ENCODE data around the gene TXNDC11.

Gene TXNDC11

GRCh38 chr16:11717811-11718210 is 24.8 kb downstream of the TXNDC11 start:
- no peak for DNase-seq

- no peak for DNase-seq
Observed at GRCh38 chr16:11716336-11716735, 26.3 kb downstream of the TXNDC11 start.

DNA sequence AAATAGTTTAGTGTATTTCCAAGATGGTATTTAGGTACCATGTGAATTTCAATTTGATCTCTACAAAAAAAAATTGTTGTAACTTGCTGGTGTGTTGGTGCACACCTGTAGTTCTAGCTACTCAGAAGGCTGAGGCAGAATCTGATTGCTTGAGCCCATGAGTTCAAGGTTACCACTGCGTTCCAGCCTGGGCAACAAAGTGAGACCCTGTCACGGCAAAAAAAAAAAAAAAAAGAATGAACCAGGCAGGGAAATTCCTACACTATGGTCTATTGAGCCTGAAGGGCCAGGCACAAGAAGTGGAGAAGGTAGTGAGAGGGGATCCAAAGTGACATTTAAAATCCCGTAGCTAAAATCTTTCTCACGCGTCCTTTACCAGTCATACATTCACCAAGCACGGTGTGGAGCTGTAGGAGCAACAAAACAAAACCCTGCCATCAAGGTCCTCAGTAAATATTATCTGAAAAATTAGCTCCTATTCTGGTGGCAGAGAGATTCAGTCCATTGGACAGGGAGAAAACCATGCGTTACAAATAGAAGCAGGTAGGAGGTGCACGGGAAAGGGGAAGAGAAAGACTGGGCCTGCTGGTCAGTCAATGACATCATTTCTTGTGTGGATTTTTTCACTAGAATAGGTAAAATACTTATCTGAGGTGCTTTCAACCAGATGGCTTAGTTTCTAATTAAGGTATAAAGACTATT is 27.3 kb downstream of the TXNDC11 start:
- DNase-seq: no peak

GRCh38 chr16:11712122-11712521 is 30.5 kb downstream of the TXNDC11 start:
- DNase-seq: no peak

DNA sequence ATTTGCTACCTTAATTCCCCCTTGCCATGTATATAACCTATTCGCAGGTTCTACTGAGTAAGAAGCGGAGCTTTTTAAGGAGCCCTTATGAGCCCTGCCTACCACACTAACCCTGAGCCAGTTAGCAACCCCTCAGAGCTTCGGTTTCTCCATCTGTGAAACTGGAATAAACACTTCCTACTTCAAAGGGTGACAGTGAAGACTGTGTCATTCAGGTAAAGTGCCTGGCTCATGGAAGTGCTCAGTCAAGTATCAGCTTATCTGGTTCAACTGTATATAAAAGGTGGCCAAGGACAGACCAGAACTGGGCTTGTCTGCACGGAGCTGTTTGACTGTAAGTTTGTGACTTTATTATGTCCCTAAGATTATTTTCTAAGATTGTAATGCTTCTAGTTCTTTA is 31.0 kb downstream of the TXNDC11 start:
- no peak for DNase-seq

DNA sequence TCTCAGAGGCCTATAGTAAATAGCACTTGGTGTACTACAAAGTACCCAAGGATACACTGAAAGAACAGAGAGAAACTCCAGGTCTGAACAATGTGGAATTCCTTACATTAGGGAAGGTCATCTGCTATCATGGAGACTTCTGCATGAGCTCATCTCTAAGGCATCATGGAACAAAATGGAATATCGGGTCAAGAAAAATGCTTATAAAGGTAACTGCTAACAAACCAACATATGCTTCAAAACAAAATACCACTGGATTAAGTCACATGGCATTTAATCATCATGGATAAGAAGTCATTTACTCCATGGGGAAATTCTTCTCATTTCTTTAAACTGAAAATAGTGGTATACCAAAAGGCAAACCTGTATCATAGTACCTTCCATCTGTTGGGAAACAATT is 34.2 kb downstream of the TXNDC11 start:
- no peak for DNase-seq

DNA sequence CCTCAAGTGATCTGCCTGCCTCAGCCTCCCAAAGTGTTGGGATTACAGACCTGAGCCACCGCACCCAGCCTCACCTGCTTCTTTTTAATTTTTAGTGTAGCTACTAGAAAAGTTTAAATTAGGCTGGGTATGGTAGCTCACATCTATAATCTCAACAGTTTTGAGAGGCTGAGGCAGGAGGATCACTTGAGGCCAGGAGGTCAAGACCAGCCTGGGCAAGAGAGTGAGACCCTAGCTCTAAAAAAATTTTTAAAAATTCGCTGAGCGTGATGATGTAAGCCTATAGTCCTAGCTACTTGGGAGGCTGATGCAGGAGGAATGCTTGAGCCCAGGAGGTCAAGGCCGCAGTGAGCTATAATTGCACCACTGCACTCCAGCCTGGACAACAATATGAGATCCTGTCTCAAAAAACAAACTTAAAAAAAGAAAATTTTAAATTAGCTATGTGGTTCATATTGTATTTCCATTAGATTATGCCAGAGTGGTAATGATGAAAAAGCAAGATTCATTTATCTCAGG is 34.9 kb downstream of the TXNDC11 start:
- DNase-seq: no peak

DNA sequence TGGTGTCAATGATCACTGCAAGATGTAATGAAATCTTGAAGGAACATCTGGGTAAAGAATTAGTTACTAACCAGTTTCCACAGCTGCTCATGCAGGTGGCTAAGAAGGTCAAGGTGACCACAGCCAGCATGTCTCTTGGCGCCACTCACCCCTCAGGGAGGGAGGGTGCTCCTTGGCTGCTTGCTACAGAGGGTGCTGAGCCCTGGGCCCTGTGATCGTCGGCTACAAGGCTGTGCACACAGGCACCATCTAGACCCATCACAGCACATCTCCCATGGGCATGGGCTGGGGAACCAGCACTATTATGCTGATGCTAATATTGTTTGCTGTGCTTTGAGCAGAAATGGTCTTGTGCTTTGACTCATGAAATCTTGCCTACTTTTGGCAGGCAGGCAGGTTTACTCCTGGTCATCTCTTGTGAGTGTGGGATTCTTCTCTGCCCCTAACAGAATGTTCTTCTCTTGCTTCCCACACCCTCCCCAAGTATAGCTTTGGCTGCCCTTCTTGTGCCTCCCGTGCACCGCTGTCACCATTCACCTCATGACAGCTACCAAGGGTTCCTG is 36.4 kb downstream of the TXNDC11 start:
- no peak for DNase-seq

- DNase-seq: no peak
Observed at GRCh38 chr16:11705311-11706025, 37.2 kb downstream of the TXNDC11 start.

DNA sequence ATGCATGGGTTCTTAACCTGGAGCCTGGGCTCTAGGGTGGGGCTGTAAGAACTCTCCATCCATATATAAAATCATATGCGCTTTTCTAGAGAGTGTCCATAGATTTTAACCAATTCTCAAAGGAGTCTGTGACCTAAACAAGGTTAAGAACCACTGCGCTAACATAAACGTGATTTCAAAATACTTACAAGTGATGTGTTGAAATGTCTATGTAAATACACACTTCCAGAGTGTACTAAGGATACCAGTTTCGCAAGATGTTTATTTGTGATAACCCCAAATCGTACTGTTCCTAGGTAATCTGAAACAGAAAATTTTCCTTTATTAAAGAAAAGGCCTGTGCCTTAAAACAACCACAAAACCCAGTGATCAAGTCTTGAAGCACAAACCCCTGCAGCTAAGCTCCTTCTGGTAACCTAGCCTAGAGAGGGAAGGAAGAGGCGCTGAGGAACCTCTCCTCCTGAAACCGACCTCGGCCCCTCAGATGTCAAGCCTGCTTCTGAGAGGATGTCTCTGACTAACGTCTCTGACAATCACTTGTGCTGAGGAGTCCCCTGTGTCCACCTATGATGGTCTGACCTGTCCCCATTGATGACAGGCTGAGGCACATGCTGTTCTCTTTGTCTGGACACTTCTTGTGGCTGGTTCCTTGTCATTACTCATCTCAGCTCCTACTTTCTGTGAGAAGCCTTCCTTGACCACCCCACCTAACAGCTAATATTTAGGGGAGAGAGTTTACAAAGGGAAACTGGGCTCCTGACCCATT is 42.2 kb downstream of the TXNDC11 start:
- DNase-seq: no peak

- no peak for DNase-seq
Observed at GRCh38 chr16:11699234-11699894, 43.3 kb downstream of the TXNDC11 start.

- peak; percentile 31 for DNase-seq
Observed at GRCh38 chr16:11698271-11698689, 44.4 kb downstream of the TXNDC11 start.

GRCh38 chr16:11697319-11697718 is 45.3 kb downstream of the TXNDC11 start:
- DNase-seq: no peak

DNA sequence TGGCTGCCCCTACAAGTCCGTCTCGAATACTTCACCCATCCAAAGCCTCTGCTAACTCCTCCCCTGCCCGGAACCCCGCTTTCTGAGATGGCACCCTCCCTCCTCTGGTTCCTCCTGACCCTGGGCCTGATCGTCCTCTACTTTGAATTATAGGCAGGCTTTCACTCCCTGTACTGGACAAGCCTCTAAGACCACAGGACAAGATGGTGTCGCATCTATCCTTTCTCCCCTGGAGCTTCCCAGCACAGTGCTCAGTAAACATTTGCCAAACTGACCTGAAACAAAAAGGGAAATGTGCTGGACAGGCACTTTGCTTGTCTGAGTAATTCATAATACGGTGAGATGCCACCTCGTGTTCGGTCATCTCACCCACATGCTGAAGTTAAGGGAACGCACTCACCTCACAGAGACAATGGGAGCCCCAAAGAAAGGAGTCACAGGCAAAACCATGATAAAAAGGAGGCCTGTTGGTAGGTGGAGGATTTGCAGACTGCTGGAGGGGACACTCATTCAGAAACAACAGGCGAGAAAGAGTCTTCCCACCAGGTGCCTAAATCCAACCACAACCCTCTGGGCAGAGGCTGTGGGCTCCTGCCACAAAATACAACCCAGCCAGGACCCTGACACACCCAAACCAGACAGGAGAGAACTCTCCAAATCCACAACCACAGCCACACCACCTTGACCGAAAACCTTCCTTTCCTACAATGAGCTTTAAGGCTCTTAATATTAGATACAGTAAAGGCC is 46.2 kb downstream of the TXNDC11 start:
- no peak for DNase-seq

DNA sequence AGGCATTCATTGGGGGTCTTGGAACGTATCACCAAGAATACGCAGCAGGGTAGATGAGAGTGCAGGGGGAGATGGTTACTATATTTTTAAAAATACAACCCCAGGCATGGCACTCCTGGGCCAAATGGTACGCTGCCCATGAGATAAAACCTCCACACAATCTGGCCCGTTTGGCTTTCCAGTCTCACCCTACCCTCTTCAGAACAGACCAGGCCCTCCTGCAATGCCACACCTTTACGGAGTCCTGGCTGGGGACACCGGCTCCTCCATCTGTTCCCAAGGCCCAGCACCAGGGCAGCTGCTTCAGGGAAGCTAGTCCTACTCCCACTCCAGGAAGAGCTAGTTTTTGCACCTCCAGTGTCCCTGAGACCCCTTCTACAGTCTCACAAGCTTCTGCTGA is 50.0 kb downstream of the TXNDC11 start:
- no peak for DNase-seq

GRCh38 chr16:11692171-11692570 is 50.5 kb downstream of the TXNDC11 start:
- no peak for DNase-seq

DNA sequence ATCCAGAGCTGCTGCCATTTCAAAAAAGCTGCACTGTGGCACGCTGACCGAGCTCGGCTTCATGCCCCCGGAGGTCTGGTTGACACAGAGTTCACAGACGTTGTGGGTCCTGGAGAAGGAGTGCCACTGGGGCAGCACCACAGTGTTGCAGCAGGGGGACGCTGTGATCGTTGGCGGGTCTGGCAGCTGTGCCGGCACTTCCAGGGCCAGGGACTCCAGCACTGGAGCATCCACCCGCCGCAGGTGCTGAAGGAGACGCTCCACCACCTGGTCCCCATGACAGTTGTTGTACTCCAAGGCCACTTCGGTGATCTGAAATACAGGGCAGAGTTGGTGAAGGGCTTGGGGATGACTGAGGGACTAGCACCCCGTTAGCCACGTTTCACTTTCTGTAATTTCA is 50.9 kb downstream of the TXNDC11 start:
- no peak for DNase-seq

GRCh38 chr16:11691235-11691634 is 51.4 kb downstream of the TXNDC11 start:
- DNase-seq: no peak

DNA sequence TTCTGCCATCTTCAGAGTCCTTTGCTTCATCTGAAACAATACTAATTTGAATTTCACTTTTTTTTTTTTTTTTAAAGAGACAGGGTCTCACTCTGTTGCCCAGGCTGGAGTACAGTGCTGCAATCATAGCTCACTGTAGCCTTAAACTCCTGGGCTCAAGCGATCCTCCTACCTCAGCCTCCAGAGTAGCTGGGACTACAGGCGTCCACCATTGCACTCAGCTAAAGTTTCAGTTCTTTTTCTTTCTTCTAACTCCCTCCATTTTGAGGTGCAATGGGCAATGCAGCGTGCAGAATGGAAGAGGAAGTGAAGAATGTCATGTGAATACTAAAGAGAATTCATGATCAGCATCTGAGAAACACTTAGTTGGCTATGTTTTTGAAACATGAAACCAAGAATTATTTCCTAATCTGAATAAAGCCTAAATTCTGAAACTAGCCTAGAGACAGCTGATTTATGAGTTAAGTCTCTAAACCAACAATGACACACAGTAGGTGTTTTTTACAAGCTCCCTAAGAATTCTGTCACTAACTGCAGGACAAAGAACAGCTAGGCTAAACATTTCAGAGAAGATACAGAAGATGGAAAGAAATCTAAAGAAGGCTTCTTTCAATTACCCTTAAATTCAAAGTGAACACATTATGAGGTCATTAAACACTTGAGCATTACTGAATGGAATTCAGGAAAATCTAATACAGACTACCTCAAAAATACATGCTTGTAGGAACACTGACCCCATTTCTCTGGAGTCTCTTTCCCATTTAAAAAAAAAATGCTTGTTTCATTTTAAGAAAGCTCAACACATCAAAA is 53.4 kb downstream of the TXNDC11 start:
- no peak for DNase-seq

- DNase-seq: no peak
Observed at GRCh38 chr16:11688520-11688886, 54.2 kb downstream of the TXNDC11 start.
